Measurements from ENCODE around the gene DYNC1H1. TPM values are rescaled to one million over a fixed set of nuclear protein-coding genes. Genes with fewer than 3 reads are reported as not detected.

The DYNC1H1 gene
- polyA plus RNA-seq, 1 donor (not counting 4 experiments of a cell fraction or from before 2014, with no cell fraction given) = 166 TPM

DNA sequence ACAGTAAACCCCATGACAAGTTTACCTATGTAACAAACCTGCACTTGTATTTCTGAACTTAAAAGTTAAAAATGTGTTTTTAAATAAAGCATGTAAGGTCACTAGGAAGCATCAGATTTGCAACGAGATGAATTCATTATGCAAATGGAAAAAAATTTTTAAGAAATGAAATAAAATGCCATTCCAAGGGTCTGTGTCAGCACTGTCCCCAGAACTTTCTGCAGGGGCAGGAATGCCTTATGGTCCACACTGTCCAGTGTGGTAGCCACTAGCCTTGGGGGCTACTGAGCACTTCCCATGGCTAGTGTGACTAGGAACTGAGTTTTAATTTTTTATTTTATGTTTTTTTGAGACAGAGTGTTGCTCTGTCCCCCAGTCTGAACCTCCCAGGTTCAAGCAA lies 73.3 kb downstream of the DYNC1H1 start:
- H3K27ac ChIP-seq (ENCODE audit: control insufficient read depth, insufficient read depth, low read length) = no peak overlapping the region
- FAIRE-seq (no peak), DNase-seq (ENCODE audit: low read depth, low spot score) (no peak)
- H3K9me3 ChIP-seq (ENCODE audit: control insufficient read depth, low read depth, low read length) = no peaks in the 10 kb centered on the region
- H3K4me2 ChIP-seq (ENCODE audit: control insufficient read depth, extremely low read depth, insufficient read depth, low read depth, low read length) = no peak overlapping the region
- H3K4me3 ChIP-seq (ENCODE audit: control insufficient read depth in 2 of 3, extremely low read depth in 1 of 3, insufficient read depth in 2 of 3, low read depth in 1 of 3, low read length in 3 of 3) = no peak overlapping the region
- H3K9me1 ChIP-seq (ENCODE audit: control insufficient read depth, extremely low read depth, insufficient read depth, low read length) = no peaks in the 10 kb centered on the region
- H4K20me1 ChIP-seq (ENCODE audit: control insufficient read depth, extremely low read depth, insufficient read depth, low read length) = no peaks in the 10 kb centered on the region
- H3K79me2 ChIP-seq (ENCODE audit: control insufficient read depth, insufficient read depth, low read length) = no peaks in the 10 kb centered on the region
- H3K4me1 ChIP-seq (ENCODE audit: control insufficient read depth, extremely low read depth, insufficient read depth, low read length) = no peaks in the 10 kb centered on the region
- dilution Hi-C loops (cut with MboI; ENCODE audit: extremely low pct_ligation_motif_present, low sequenced_read_pairs) = no loop called here
- H3K27me3 ChIP-seq (ENCODE audit: control insufficient read depth, extremely low read depth, insufficient read depth, low read length) = no peaks in the 10 kb centered on the region
- TF ChIP-seq EZH2 (IDR thresholded peaks at IDR 0.05; ENCODE audit: low read length) (no peak), CTCF (optimal IDR thresholded peaks at IDR 0.05 in 1 of 3, IDR thresholded peaks at IDR 0.05 in 1 of 3, conservative IDR thresholded peaks at IDR 0.05 in 1 of 3; ENCODE audit: extremely low read depth in 1 of 3, insufficient read depth in 2 of 3, low read length in 3 of 3) (no peak)
- H3K9ac ChIP-seq (ENCODE audit: control insufficient read depth, extremely low read depth, insufficient read depth, low read length) = no peak overlapping the region
- H3K36me3 ChIP-seq (ENCODE audit: control insufficient read depth in 2 of 2, extremely low read depth in 1 of 2, insufficient read depth in 2 of 2, low read length in 2 of 2) = peaks cover 63 to 74% of the 10 kb centered on the region in 2 experiments
- H2AFZ ChIP-seq (ENCODE audit: control insufficient read depth, low read length) = no peak overlapping the region

DNA sequence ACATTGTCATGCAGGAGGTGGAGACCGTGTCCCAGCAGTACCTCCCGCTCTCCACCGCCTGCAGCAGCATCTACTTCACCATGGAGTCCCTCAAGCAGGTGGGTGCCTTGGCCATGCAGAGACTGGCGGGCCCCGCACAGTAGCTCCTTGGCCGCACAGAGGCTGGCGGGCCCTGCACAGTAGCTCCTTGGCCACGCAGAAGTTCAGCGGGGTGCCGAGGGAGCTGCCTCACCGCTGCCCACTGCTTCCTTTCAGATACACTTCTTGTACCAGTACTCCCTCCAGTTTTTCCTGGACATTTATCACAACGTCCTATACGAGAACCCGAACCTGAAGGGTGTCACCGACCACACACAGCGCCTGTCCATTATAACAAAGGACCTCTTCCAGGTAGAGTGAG lies 74.8 kb downstream of the DYNC1H1 start:
- no peaks in the 10 kb centered on the region for H3K79me2 ChIP-seq (ENCODE audit: control insufficient read depth, insufficient read depth, low read length)
- dilution Hi-C loops (cut with MboI; ENCODE audit: extremely low pct_ligation_motif_present, low sequenced_read_pairs) = no loop called here
- no peak for TF ChIP-seq EZH2 (IDR thresholded peaks at IDR 0.05; ENCODE audit: low read length)
- TF ChIP-seq CTCF (optimal IDR thresholded peaks at IDR 0.05 in 1 of 3, IDR thresholded peaks at IDR 0.05 in 1 of 3, conservative IDR thresholded peaks at IDR 0.05 in 1 of 3; ENCODE audit: extremely low read depth in 1 of 3, insufficient read depth in 2 of 3, low read length in 3 of 3) = no peak

More for the DNA sequence above, 74.8 kb downstream of the DYNC1H1 start:
- no peaks in the 10 kb centered on the region for H3K27me3 ChIP-seq (ENCODE audit: control insufficient read depth, extremely low read depth, insufficient read depth, low read length)
- no peak overlapping the region for H3K4me2 ChIP-seq (ENCODE audit: control insufficient read depth, extremely low read depth, insufficient read depth, low read depth, low read length)
- no peaks in the 10 kb centered on the region for H3K9me3 ChIP-seq (ENCODE audit: control insufficient read depth, low read depth, low read length)
- H4K20me1 ChIP-seq (ENCODE audit: control insufficient read depth, extremely low read depth, insufficient read depth, low read length) = no peaks in the 10 kb centered on the region
- no peak overlapping the region for H3K27ac ChIP-seq (ENCODE audit: control insufficient read depth, insufficient read depth, low read length)
- peaks cover 62 to 71% of the 10 kb centered on the region in 2 experiments for H3K36me3 ChIP-seq (ENCODE audit: control insufficient read depth in 2 of 2, extremely low read depth in 1 of 2, insufficient read depth in 2 of 2, low read length in 2 of 2)
- FAIRE-seq (no peak), DNase-seq (ENCODE audit: low read depth, low spot score) (no peak)
- no peak overlapping the region for H3K9ac ChIP-seq (ENCODE audit: control insufficient read depth, extremely low read depth, insufficient read depth, low read length)
- no peaks in the 10 kb centered on the region for H3K9me1 ChIP-seq (ENCODE audit: control insufficient read depth, extremely low read depth, insufficient read depth, low read length)
- H3K4me1 ChIP-seq (ENCODE audit: control insufficient read depth, extremely low read depth, insufficient read depth, low read length) = no peaks in the 10 kb centered on the region
- no peak overlapping the region for H2AFZ ChIP-seq (ENCODE audit: control insufficient read depth, low read length)
- H3K4me3 ChIP-seq (ENCODE audit: control insufficient read depth in 2 of 3, extremely low read depth in 1 of 3, insufficient read depth in 2 of 3, low read depth in 1 of 3, low read length in 3 of 3) = no peak overlapping the region
